ENCODE measurements around the gene BBS2.

GRCh38 chr16:56564793-56565477 lies 45.1 kb upstream of the BBS2 start, which contains the start of gene MT4:
- TF ChIP-seq CTCF (IDR thresholded peaks at IDR 0.05) (no peak), POLR2A (IDR thresholded peaks at IDR 0.05) (no peak)
